Neutrophil (primary cell): ENCODE data around the gene PITX3.
"Not testable (repeated sequence)": the region's sequence is repeated elsewhere in the genome, so short reads cannot be mapped to it uniquely, and the experiment has no call there.

Experiments
- H3K27ac ChIP-seq: fragments of 200-600 bp; sonication (generic); 2 replicates; pipeline ENCODE4 v1.5.1; 2016; ENCODE audit warnings: mild to moderate bottlenecking, moderate library complexity
- H3K27me3 ChIP-seq: fragments of 200-600 bp; sonication (generic); 2 replicates; pipeline ENCODE4 v1.6.0; 2016; ENCODE audit warnings: mild to moderate bottlenecking
- H3K36me3 ChIP-seq: fragments of 200-600 bp; sonication (generic); 2 replicates; pipeline ENCODE4 v1.5.1; 2017
- H3K4me1 ChIP-seq, 2 experiments: fragments of 200-600 bp in 1 of 2; sonication (generic) in 1 of 2; 1 replicate in 1 of 2; 2 replicates in 1 of 2; pipeline versions ENCODE4 v1.5.1 to v1.6.1; 2013 to 2016; ENCODE audit warnings: low read depth in 1 of 2, low read length in 1 of 2, mild to moderate bottlenecking in 1 of 2, moderate library complexity in 1 of 2; ENCODE audit not compliant: control insufficient read depth in 1 of 2, insufficient read depth in 1 of 2
- H3K4me3 ChIP-seq, 2 experiments: fragments of 200-600 bp in 1 of 2; sonication (generic) in 1 of 2; 1 replicate in 1 of 2; 2 replicates in 1 of 2; pipeline ENCODE4 v1.5.1; 2013 to 2016; ENCODE audit warnings: low read depth in 1 of 2, low read length in 1 of 2, mild to moderate bottlenecking in 1 of 2, moderate library complexity in 1 of 2
- H3K9me3 ChIP-seq: fragments of 200-600 bp; sonication (generic); 2 replicates; pipeline ENCODE4 v1.5.1; 2016
- TF ChIP-seq, protein P1 (sequence below): fragments of 200-600 bp; sonication (generic); IDR thresholded peaks from 2 replicates; pipeline ENCODE4 v1.5.1; 2016; ENCODE audit warnings: antibody characterized with exemption

The PITX3 gene

GRCh38 chr10:102220612-102221011 is 20.7 kb downstream of the PITX3 start:
- Histone ChIP-seq H3K4me3 (no peak overlapping the region), H3K36me3 (no peaks in the 10 kb centered on the region), H3K27ac (no peak overlapping the region), H3K4me1 (peaks cover 0 to under 1% of the 10 kb centered on the region in 2 experiments), H3K9me3 (no peaks in the 10 kb centered on the region), H3K27me3 (peaks cover 8% of the 10 kb centered on the region)
- TF ChIP-seq, protein P1, sequence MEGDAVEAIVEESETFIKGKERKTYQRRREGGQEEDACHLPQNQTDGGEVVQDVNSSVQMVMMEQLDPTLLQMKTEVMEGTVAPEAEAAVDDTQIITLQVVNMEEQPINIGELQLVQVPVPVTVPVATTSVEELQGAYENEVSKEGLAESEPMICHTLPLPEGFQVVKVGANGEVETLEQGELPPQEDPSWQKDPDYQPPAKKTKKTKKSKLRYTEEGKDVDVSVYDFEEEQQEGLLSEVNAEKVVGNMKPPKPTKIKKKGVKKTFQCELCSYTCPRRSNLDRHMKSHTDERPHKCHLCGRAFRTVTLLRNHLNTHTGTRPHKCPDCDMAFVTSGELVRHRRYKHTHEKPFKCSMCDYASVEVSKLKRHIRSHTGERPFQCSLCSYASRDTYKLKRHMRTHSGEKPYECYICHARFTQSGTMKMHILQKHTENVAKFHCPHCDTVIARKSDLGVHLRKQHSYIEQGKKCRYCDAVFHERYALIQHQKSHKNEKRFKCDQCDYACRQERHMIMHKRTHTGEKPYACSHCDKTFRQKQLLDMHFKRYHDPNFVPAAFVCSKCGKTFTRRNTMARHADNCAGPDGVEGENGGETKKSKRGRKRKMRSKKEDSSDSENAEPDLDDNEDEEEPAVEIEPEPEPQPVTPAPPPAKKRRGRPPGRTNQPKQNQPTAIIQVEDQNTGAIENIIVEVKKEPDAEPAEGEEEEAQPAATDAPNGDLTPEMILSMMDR, result no peak

GRCh38 chr10:102219370-102219769 is 21.9 kb downstream of the PITX3 start:
- Histone ChIP-seq H3K4me1 (no peaks in the 10 kb centered on the region), H3K36me3 (no peaks in the 10 kb centered on the region), H3K27me3 (peaks cover 8% of the 10 kb centered on the region), H3K27ac (no peak overlapping the region), H3K9me3 (no peaks in the 10 kb centered on the region), H3K4me3 (no peak overlapping the region)
- TF ChIP-seq, protein P1, result no peak

GRCh38 chr10:102213599-102213998 is 27.7 kb downstream of the PITX3 start:
- H3K27ac ChIP-seq, H3K4me3 ChIP-seq, H3K9me3 ChIP-seq, H3K27me3 ChIP-seq, H3K4me1 ChIP-seq, H3K36me3 ChIP-seq: not testable (repeated sequence)

DNA sequence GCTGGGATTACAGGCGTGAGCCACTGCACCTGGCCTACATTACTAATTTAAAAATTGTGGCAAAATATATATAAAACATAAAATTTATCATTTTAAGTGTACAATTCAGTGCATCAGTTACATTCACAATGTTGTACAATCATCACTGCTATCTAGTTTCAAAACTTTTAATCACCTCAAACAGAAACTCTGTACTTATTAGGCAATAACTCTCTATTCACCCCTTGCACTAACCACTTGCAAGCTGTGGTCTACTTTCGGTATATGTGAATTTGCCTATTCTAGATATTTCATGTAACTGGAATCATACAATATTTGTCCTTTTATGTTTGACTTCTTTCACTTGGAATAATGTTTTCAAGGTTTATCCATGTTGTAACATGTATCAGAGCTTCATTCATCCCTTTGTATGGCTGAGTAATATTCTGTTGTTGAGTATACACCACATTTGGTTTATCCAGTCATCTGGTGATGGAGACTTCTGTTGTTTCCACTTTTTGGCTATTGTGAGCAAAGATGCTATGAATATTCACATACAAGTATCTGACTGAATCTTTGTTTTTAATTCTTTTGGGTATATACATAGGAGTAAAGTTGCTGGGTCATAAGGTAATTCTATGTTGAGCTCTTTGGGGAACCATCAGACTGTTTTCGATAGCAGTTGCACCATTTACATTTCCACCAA is 29.6 kb downstream of the PITX3 start:
- H3K27me3 ChIP-seq, result no peaks in the 10 kb centered on the region
- no peak overlapping the region for H3K4me3 ChIP-seq
- no peak overlapping the region for H3K27ac ChIP-seq
- no peaks in the 10 kb centered on the region for H3K9me3 ChIP-seq
- TF ChIP-seq, protein P1, result no peak
- H3K4me1 ChIP-seq, result no peaks in the 10 kb centered on the region
- no peaks in the 10 kb centered on the region for H3K36me3 ChIP-seq

- H3K27ac ChIP-seq, result no peak overlapping the region
- TF ChIP-seq, protein P1, result no peak
Observed at GRCh38 chr10:102208311-102209035, 32.8 kb downstream of the PITX3 start.

DNA sequence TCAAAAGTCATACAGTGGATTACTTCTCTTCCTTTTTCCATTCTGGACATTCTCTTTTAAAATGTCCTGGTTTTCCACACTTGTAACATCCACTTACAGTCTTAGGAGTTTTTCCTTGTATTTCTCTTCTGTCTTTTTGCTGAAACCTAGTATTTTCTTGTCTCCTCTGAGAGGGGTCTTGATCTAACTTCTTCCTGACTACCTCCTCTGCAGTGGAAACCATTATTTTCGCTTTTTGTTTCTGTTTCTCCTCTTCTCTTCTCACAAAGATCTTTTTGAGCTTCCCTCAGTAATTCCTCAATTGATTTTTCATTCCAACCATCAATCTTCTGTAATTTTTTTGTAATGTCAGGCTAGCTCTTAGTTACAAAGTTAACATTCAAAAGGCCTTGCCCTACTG is 38.9 kb downstream of the PITX3 start:
- H3K27me3 ChIP-seq, result no peaks in the 10 kb centered on the region
- H3K9me3 ChIP-seq, result no peaks in the 10 kb centered on the region
- no peaks in the 10 kb centered on the region for H3K4me1 ChIP-seq
- TF ChIP-seq, protein P1, result no peak
- no peaks in the 10 kb centered on the region for H3K36me3 ChIP-seq
- no peak overlapping the region for H3K27ac ChIP-seq
- H3K4me3 ChIP-seq, result no peak overlapping the region

More at GRCh38 chr10:102208311-102209035, 32.8 kb downstream of the PITX3 start:
- H3K36me3 ChIP-seq, result no peaks in the 10 kb centered on the region
- no peaks in the 10 kb centered on the region for H3K27me3 ChIP-seq
- H3K4me3 ChIP-seq, result no peak overlapping the region
- H3K9me3 ChIP-seq, result no peaks in the 10 kb centered on the region
- H3K4me1 ChIP-seq, result no peaks in the 10 kb centered on the region
